NCI-H2029 treated with DMSO at 0.1 percent for 48 hours (cell line): ENCODE data around the gene PRSS57.
"Not testable (repeated sequence)": the region's sequence is repeated elsewhere in the genome, so short reads cannot be mapped to it uniquely, and the experiment has no call there.

Experiments
- DNase-seq: peaks from one replicate; lab custom pipeline; 2025; lab: John Stamatoyannopoulos, UW

Gene PRSS57

GRCh38 chr19:674282-675151, 20.7 kb downstream of the PRSS57 start:
- no peak for DNase-seq

- DNase-seq, result no peak
Observed at GRCh38 chr19:670609-671075, 24.6 kb downstream of the PRSS57 start.

DNA sequence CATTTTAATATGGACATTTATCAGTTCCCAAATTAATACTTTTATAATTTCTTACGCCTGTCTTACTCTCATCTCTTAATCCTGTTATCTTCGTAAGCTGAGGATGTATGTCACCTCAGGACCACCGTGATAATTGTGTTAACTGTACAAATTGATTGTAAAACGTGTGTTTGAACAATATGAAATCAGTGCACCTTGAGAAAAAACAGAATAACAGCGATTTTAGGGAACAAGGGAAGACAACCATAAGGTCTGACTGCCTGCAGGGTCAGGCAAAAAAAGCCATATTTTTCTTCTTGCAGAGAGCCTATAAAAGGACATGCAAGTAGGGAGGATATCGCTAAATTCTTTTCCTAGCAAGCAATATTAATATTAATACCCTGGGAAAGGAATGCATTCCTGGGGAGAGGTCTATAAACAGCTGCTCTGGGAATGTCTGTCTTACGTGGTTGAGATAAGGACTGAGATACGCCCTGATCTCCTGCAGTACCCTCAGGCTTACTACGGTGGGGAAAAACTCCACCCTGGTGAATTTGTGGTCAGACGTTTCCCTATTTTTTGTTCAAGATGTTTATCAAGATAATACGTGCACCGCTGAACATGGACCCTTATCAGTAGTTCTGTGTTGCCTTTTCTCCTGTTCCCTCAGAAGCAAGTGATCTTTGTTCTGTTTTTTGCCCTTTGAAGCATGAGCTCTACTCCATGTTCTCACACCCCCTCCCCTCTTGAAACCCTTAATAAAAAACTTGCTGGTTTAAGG, 26.4 kb downstream of the PRSS57 start:
- DNase-seq, result not testable (repeated sequence)

DNA sequence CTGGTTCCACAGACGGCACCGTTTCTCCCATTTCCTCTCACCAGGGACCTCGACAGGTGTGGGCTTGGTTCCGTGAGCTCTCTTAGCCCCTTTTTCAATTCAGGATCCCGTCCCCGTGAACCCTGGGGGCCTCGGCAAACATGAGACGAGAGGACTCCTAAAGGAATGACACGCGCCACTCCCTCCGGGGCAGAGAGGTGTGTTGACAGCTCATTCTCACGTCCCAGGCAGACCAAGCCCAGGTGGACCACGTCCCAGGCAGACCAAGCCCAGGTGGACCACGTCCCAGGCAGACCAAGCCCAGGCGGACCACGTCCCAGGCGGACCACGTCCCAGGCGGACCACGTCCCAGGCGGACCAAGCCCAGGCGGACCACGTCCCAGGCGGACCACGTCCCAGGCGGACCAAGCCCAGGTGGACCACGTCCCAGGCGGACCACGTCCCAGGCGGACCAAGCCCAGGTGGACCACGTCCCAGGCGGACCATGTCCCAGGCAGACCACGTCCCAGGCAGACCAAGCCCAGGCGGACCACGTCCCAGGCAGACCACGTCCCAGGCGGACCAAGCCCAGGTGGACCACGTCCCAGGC, 28.2 kb downstream of the PRSS57 start:
- DNase-seq, result not testable (repeated sequence)

- peak; percentile 27 for DNase-seq
Observed at GRCh38 chr19:664913-665443, 30.3 kb downstream of the PRSS57 start.

- DNase-seq, result no peak
Observed at GRCh38 chr19:663682-664117, 31.6 kb downstream of the PRSS57 start.

GRCh38 chr19:662962-663681, 32.1 kb downstream of the PRSS57 start, which contains the start of gene RNF126:
Gene RNF126, minus strand, starts transcription at chr19:663214. Its CDS starts 93 bp downstream, at chr19:663121.
- peak; percentile 54 for DNase-seq

GRCh38 chr19:662207-662961, 32.9 kb downstream of the PRSS57 start:
- DNase-seq, result no peak

GRCh38 chr19:661427-662196, 33.6 kb downstream of the PRSS57 start:
- no peak for DNase-seq

- no peak for DNase-seq
Observed at GRCh38 chr19:660793-661426, 34.3 kb downstream of the PRSS57 start.

GRCh38 chr19:658916-659839, 36.1 kb downstream of the PRSS57 start:
- DNase-seq, result no peak

DNA sequence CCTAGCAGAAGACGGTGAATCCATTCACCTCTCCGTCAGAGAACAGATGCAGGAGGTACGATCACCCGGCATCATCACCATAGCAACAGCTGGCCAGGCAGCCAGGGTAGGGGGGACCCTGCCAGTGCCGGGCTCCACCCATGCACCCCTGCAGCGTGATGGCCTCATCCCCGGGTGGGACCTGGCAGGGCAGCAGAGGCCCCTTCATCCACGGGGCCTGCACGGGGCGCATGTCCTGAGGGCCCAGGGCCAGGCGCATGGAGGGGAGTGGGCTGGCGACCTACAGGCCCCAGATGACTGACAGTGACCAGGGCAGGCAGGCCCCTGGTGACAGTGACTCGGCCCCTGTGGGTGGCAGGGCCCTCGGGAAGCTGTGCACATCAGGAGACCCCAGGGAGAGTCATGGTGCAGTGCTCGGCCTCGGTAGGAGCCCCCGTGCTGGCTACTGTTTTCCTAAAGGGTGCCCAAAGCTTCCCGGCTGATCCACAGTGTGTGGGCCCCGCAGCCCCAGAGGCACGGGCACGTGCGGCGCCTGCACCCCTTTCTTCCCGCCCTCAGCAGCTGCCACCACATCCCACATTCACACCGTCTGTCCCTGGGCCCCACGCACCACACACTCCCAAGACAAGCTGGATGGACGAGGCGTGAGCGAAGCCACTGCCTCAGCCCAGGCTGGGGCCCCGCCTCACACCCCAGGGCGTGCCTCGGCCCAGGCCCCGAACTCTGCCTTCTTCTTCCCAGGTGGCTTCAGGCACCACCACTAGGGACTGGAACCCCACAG, 37.0 kb downstream of the PRSS57 start:
- no peak for DNase-seq

- no peak for DNase-seq
Observed at GRCh38 chr19:657611-658010, 37.6 kb downstream of the PRSS57 start.

GRCh38 chr19:656751-657559, 38.3 kb downstream of the PRSS57 start:
- no peak for DNase-seq

DNA sequence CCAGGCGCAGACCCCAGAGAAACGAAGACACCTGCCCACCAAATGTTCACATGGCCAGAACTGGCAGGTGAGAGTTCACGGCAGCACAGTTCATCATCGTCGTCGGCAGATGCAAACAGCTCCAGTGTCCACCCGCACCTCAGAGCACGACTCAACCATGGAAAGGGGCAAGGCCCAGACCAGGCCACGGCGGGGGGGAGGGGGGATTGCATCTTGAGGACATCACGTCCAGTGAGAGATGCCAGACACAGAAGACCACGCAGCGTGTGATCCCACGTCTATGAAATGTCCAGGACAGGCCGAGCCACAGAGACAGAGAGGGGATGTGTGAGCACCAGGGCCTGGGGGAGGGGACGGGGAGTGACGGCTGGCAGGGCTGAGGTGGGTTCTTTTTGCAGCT, 39.6 kb downstream of the PRSS57 start:
- no peak for DNase-seq

DNA sequence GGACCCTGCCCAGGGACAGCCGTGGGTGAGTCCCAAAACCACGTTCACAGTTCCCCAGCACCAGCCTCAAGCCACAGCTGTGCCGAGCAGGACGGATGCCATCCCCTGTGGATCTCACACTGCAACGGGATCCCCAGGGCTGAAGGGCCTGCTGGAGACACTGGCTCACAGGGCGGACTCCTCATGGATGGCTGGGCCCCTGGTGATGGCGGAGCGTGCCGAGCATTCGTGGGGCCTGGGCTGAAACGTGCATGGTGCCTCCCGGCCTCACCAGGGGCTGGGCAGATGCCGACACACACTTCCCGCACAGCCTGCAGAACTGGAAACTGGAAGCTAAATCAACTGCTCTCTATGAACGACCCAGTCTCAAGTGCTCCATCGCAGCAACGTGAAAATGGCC, 41.8 kb downstream of the PRSS57 start:
- DNase-seq, result no peak
